ENCODE data around the gene KANK4. TPM values are rescaled to one million over a fixed set of nuclear protein-coding genes. Genes with fewer than 3 reads are reported as not detected.
"Not testable (repeated sequence)": the region's sequence is repeated elsewhere in the genome, so short reads cannot be mapped to it uniquely, and the experiment has no call there.

KANK4 gene
- total RNA-seq, 1 donor from 2014 or later = 16.1 TPM

DNA sequence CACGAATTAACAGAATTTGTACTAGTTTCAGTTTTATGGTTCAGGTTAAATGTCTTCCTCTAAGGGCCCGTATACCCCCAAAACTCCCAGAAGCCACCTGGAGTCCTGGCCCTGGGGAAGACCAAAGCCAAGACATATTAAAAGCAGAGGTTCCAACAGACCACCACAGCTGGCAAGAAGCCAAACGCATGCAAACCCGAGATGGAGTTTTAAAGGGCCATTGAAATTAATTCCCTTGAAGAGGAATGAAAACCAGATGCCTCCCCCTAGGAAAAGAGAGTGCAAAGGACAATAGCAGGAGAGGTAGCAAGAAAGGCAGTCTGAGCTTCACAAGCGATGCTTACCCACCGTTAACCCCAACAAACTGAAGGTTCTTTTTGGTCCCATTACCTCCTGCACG is 48.1 kb downstream of the KANK4 start:
- DNase-seq = peak; percentile 42

DNA sequence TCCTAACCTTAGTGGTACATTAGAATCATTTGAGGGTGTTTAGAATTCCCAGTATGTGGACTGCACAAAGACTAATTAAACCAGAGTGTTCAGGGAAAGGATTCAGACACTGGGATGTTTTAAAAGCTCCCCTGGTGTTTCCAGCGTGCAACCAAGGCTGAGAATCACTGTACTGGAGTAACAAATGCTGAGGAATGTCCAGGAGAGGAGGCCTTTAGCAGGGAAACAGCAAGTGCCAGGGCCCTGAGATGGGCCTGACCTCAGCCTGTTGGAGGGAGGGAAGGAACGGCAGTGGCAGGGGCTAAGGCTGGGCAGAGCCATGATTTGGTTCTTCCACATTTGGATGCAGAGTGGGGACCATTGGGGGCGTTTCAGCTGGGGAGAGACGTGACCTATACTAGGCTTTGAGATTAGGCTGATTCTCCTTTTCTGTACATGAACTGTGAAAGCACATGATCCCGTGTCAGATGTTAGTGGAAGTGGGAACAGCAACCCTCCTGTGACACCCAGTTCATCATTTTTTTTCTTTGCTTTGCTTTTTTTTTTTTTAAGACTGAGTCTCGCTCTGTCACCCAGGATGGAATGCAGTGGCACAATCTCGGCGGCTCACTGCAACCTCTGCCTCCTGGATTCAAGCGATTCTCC is 49.3 kb downstream of the KANK4 start:
- no peak for DNase-seq

DNA sequence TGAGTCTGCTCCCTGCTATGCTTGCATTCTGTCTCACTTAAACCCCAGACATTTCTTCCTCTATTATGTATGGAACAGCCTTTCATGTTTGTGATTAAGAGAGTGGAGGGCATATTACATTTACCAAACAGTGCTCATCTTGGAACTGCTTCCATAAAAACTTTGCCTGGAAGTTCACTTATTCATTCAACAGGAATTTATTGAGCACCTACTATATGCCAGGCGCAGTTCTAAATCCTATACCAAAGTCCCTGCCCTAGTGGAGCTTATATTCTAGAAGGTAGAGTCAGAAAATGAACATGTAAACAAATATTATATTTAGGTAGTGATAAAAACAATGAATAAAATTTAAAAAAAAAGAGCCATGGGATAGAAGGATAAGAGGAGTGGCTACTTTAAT is 49.8 kb downstream of the KANK4 start:
- no peak for DNase-seq

DNA sequence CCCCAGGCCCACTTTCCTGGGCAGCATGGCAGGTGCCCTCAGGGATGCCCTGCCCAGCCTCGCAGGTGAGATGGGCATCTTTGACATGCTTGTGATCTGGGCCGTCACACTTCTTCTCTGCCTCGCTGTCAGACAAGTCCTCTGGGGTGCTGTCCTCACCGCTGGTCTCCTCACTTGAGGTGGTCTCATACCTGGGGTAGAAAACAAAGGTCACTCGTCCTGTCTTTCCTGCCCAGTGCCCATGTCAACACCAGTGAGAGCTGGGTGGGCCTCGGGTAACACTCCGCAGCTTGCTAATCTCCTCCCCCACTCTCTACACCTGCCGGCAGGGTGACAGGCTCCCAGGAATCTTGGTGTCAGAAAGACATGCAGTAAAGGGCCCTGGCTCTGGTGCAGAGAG is 50.9 kb downstream of the KANK4 start:
- no peak for DNase-seq

DNA sequence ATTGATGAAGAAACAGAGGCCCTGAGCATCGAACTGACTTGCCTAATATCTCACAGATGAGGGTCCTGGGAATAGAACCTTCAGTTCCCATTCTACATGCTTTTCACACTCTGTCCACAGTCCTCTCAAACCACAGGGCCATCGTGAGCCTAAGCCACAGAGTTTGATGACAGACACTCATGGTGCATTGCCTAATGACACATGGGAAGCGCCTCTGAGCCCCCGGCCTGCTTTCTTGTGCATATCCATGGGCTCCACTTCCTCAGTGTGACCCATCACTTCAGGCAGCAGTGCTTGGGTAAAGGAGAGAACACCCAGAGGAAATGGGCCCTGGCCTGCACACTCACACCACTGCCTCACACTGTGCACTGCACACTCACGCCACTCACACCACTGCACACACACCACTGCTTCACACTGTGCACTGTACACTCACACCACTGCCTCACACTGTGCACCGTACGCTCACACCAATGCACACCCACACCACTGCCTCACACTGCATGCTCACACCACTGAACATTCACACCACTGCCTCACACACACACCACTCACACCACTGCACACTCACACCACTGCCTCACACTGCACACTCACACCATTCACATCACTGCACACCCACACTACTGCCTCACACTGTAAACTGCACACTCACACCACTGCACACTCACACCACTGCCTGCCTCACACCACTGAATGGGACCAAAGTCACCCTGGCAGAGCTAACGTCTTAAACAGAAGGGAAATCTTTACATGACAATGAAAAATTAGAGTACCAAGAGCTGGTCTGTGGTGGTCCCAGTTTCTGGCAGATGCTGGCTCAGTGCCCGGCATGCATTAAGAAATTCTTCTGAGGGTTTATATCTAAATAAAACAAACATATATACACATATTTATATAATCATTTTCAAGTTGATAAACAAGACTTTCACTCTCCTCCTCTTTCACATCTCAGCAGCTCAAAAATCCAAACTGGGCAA is 53.0 kb downstream of the KANK4 start:
- DNase-seq = no peak

DNA sequence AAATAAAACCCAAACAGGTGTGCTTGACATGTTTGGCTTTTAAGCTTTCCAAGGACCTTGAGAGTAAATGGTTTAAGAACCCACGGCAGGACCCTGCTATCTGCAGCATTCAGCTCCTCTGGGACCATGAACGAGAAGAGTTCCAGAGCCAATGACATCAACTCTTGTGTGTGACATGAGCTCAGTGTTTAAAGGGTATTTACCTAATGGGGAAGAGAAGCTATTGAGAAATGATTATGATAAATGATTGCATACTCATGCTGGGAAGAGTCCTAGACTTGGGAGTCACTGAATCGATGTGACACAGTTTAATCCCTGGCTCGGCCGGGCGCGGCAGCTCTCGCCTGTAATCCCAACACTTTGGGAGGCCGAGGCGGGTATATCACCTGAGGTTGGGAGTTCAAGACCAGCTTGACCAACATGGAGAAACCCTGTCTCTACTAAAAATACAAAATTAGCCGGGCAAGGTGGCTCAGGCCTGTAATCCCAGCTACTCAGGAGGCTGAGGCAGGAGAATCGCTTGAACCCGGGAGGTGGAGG is 55.4 kb downstream of the KANK4 start:
- peak; percentile 21 for DNase-seq

DNA sequence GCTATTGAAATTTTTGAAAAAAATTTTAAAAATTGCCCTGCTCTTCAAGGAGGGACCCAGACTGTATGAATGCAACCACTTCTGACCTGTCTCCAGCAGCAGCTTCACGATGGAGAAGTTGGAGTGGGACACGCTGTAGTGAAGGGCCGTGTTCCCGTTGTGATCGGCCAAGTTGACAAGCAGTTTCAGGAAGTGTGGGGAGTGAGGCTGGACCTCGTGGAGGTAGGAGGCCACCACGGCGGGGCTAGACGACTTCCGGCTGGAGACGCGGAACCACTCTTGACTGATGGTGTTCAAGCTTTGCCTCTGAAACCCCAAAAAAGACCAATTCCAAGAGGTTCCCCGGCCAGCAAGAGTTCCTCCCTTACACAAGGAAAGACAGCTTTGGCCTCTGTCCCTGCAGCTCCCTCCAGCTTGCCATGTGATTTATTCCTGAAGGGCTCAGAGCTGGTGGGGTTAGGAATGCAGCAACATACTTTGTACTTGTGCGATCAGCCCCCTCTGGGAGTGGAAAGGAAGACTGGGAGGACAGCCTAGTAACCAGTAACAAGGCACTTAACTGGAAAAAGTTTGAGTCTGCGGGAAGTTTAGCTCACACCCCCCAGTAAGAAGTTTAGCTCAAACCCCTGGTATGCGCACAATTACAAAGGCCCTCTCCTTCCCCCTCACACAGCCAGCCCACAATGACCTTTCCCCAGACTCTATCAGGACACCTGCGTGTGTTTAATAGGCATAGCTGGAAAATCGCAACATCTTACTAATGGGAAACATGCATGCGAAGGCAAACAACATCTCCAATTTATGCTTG is 56.0 kb downstream of the KANK4 start:
- DNase-seq = peak; percentile 21

DNA sequence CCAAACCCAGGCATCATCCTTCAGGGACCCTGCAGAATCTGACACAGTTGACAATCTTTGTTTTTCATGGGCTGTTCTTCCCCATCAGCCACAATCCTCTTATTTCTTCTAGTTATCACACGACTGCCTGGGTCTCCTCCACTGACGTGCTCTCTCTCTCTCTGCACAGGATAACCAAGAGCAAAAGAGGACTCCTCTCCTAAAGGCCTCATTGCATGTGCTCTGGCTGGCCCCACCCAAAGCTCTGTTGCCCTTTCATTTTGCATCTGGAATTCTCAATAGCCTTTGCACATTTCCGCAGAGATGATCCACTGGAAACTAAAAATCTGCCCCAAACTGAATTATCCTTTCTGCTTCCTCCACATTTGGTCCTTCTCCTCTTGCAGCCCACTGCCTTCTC is 58.5 kb downstream of the KANK4 start:
- DNase-seq = no peak

DNA sequence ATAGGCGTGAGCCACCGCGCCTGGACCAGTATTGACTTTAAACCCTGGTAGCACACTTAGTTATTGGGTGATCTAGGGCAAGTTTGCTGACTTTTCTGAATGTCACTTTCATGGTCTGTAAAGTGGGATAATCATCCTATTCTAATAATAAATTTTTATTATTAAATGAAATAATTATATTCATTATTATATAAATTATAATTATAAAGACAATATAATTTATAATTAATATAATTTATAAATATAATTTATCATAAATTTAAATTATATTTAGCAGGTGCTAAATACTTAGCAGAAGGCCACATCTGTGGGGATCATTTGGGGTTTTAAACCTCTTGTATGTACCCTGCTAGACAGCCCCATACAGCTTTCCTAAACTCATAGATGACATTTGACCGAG is 59.7 kb downstream of the KANK4 start:
- DNase-seq = no peak

DNA sequence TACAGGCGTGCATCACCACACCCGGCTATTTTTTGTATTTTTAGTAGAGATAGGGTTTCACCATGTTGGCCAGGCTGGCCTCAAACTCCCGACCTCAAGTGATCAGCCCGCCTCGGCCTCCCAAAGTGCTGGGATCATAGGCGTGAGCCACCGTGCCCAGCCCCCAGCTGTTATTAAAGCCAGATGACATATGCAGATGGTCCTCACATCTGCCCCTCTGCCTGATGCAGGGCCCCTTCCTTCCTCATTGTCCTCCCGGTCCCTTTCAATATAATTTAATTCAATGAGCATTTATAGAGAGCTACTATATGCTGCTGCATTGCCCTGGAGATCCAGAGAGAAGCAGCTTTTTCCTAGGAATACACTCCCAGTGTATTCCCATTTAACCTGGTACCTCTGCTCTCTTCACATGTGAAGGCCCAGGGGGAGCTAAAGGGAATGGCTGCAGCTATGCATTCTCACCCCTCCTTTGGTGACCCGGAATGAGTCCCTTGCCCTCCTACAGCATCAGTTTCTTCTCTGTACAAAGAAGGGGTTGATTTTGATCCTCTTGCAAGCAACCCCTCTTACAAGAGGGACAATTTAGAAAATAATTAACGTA is 69.0 kb downstream of the KANK4 start:
- DNase-seq = no peak

DNA sequence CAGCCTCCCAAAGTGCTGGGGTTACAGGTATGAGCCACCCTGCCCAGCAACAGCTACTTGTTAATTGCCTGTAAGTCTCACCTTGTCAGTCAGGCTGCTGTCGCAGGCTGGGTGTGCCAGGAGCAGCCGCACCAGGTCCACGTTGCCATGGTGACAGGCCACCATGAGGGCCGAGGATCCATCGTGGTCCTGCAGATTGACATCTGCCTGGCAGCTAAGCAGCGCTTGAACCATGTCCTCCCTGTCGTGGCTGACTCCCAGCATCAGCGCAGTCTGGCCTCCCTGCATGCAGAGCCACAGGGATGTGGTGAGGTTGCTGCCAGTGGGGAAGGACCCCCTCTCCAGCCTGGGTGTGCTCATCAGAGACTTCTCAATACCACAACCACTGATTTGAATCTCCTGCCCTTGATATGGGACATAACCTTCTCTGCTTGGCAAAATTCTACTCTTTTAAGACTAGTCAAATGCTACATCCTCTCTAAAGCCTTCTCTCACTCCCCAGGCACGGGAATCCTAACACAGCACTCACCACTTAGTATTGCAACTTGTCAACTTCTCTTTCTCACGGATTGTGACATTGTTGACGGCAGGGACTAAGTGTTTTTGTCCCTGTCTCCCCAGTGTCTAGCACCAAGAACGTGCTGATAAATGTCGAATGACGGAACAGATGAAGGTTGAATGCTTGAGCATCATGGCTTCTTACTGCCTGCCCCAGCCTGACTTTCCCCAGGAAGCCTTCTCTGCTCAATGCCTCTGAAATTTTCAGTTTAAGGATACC is 71.7 kb downstream of the KANK4 start:
- DNase-seq = no peak

DNA sequence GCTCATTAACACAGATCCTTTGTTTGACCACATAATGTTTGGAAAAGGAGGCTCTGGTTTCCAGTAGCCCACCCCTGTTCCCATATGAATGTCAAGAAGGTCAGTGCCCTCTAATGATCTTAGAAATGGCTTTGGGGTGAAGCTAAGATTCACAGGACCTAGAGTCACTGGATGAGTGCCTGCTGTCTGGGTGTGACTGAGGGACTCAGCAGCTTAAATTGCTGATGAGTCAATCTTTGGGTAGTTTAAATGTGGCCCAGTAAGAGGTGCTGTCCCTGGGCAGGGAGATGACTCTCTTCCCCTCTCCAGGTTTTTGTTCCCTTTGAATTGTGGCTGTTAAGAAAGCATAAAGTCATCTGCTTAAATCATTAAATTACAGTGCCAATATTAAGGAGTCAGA is 74.0 kb downstream of the KANK4 start:
- no peak for DNase-seq

DNA sequence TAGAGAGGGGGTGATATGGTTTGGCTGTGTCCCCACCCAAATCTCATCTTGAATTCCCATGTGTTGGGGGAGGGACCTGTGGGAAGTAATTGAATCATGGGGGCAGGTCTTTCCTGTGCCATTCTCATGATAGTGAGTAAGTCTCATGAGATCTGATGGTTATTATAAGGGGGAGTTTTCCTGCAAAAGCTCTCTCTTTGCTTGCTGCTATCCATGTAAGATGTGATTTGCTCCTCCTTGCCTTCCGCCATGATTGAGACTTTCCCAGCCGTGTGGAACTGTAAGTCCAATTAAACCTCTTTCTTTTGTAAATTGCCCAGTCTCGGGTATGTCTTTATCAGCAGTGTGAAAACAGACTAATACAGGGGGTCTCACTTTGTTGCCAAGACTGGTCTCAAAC is 74.9 kb downstream of the KANK4 start:
- DNase-seq = not testable (repeated sequence)

DNA sequence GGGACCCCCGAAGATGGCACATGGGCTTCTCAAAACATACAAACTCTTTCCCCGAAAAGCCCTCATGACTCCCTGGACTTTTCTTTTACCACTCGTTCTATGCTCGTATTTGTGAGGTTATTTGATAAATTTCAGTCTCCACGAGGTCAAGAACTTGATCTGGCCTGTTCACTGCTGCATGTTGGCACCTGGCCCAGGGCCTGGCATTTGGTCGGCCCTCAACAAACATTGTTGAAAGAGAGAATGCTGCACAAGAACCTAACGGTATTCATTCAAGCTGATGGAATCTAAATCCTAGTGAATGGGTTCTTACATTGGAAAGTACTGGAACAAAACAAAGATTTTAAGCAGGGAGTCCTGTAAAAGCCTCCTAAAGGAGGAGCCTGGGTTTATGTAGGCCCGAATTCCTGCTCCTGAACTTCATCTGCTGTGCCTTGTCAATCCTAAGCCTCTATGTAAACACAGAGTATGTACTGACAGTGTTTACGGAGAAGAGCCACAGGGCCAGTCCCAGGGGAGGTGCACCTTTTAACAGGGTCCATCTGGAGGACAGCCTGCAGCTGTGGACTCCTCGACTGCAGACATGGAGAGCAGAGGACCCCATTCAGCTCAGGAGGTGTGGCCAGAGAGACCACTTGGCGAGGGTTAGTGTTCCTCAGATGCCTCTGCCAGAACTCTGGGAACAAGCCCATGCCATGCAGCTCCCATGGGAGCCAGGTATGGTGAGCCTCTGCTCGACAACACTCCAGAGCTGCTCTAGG is 77.7 kb downstream of the KANK4 start:
- peak; percentile 74 for DNase-seq

DNA sequence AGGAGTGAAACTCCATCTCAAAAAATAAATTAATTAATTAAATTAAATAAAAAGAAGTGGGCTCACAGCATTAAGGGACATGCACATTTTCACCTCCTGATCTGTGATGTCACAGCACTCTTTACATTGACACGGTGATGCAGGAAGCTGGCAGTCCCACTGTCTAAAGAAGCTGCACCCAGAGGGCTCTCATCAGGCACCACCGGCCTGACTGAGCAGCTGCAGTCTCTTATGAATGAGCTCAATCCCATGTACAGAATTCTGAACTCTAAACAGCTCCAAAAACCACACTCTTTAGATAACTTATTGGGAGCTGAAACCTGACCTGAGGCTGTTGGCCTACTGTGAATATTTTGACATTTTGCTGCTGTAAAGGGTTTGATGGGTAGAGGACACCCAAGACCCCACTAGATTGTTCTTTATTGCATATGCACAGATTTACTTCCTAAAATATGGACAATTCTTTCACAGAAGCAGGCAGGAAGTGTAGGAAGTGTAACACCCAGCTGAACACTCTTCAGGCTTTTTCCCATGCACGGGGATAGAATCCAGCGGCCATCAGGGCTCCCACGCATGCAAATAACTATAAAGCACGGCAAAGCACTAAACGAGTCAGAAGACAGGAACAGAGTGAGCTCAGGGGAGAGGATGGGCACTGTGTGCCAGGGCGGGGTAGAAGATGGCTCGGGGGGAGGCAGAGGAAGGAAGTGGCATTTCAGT is 78.4 kb downstream of the KANK4 start:
- peak; percentile 38 for DNase-seq

DNA sequence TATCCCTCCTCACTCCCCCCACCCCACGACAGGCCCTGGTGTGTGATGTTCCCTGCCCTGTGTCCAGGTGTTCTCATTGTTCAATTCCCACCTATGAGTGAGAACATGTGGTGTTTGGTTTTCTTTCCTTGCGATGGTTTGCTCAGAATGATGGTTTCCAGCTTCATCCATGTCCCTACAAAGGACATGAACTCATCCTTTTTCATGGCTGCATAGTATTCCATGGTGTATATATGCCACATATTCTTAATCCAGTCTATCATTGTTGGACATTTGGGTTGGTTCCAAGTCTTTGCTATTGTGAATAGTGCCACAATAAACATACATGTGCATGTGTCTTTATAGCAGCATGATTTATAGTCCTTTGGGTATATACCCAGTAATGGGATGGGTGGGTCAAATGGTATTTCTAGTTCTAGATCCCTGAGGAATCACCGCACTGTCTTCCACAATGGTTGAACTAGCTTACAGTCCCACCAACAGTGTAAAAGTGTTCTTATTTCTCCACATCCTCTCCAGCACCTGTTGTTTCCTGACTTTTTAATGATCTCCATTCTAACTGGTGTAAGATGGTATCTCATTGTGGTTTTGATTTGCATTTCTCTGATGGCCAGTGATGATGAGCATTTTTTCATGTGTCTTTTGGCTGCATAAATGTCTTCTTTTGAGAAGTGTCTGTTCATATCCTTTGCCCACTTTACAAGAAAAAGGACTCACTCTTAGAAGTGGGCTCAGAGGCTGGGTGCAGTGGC is 79.4 kb downstream of the KANK4 start:
- DNase-seq = not testable (repeated sequence)

DNA sequence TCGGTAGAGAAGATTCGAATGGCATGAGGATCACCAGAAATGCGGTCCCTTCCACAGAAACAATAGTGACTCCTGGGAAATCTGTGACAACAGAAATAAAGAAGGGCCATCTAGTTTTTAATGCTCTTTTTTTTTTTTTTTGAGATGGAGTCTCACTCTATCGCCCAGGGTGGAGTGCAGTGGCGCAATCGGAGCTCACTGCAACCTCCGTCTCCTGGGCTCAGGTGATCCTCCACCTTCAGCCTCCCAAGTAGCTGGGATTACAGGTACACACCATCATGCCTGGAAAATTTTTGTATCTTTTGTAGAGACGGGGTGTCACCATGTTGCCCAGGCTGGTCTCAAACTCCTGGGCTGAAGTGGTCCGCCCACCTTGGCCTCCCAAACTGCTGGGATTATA is 80.7 kb downstream of the KANK4 start:
- no peak for DNase-seq

DNA sequence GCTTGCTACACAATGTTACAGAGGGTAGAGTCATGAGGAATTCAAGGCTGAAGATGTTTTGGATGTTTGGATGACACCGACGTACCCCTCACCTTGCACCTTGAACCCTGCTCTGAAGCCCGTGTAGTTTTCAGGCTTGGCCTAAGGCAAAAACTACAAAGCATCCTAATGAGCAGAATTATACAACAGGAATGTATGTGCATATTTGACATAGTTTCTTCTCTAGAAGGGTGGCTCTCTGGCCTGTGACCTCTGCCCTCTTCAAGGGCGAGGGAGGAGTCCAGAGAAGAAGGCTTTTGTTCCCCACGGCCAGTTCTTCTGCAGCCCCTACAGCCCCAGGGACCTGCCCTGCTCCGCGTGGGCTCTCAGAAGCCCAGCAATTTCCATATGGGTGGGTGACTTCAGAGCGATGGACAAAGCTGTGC is 81.3 kb downstream of the KANK4 start:
- DNase-seq = no peak

DNA sequence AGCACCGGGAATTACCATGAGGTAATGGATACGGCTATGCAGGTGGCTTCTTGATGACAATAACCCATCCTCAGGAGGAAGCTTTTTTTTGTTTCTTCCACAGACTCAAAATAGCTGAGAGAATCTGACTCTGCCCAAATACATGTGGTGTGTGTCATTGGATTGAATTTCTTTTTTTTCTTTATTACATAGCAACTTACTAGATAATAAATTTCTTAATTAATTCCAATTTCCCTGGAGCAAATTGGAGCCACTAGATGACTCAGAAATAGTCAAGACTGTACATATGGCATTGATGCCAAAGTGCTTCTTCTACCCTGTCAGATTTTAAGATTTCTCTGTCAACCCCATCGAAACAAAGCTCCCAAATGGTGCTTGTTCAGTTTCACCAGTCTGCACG is 81.9 kb downstream of the KANK4 start:
- DNase-seq = no peak
